HG02884 (cell line): Measurements from ENCODE around the gene GLRX3.
"Not testable (repeated sequence)": the region's sequence is repeated elsewhere in the genome, so short reads cannot be mapped to it uniquely, and the experiment has no call there.

Experiments used
- ATAC-seq: cut with Tn5 transposase; IDR thresholded peaks from one replicate; pipeline ENCODE4 v1.9.1; 2021; ENCODE audit warnings: mild to moderate bottlenecking, moderate library complexity; ENCODE audit not compliant: unreplicated experiment

Gene GLRX3

GRCh38 chr10:130188195-130189175 lies 52.3 kb downstream of the GLRX3 start:
- no peak for ATAC-seq

GRCh38 chr10:130189608-130190054 lies 53.4 kb downstream of the GLRX3 start:
- no peak for ATAC-seq

GRCh38 chr10:130190055-130190736 lies 54.0 kb downstream of the GLRX3 start:
- peak; percentile 83 for ATAC-seq

- ATAC-seq = no peak
These were observed 54.5 kb downstream of the GLRX3 start for GRCh38 chr10:130190737-130191115.

- ATAC-seq = no peak
These were observed 55.2 kb downstream of the GLRX3 start for GRCh38 chr10:130191380-130191779.

- ATAC-seq = no peak
These were observed 56.2 kb downstream of the GLRX3 start for GRCh38 chr10:130192276-130192848.

GRCh38 chr10:130193033-130193432 lies 56.8 kb downstream of the GLRX3 start:
- ATAC-seq = no peak

GRCh38 chr10:130193493-130194193 lies 57.5 kb downstream of the GLRX3 start:
- no peak for ATAC-seq

- ATAC-seq = no peak
These were observed 58.2 kb downstream of the GLRX3 start for GRCh38 chr10:130194194-130194990.

- no peak for ATAC-seq
These were observed 58.9 kb downstream of the GLRX3 start for GRCh38 chr10:130194991-130195645.

- no peak for ATAC-seq
These were observed 59.6 kb downstream of the GLRX3 start for GRCh38 chr10:130195746-130196294.

- ATAC-seq = no peak
These were observed 60.6 kb downstream of the GLRX3 start for GRCh38 chr10:130196511-130197487.

- ATAC-seq = no peak
These were observed 62.5 kb downstream of the GLRX3 start for GRCh38 chr10:130198651-130199050.

GRCh38 chr10:130200179-130201042 lies 64.2 kb downstream of the GLRX3 start:
- ATAC-seq = no peak

- no peak for ATAC-seq
These were observed 64.8 kb downstream of the GLRX3 start for GRCh38 chr10:130201043-130201380.

- not testable (repeated sequence) for ATAC-seq
These were observed 66.0 kb downstream of the GLRX3 start for GRCh38 chr10:130202150-130202549.

- ATAC-seq = no peak
These were observed 66.9 kb downstream of the GLRX3 start for GRCh38 chr10:130202984-130203621.
